Measurements from ENCODE around the gene CDC42BPB. TPM values are rescaled to one million over a fixed set of nuclear protein-coding genes. Genes with fewer than 3 reads are reported as not detected.

Gene CDC42BPB
- total RNA-seq, 1 experiment from 2014 or later, result 82.7 TPM

- no peaks in the 10 kb centered on the region for H3K9me3 Mint-ChIP-seq (ENCODE audit: unreplicated experiment)
- no TSS peak for BruUV-seq (replicated peaks)
- H3K36me3 Mint-ChIP-seq (ENCODE audit: insufficient read depth, unreplicated experiment), result no peaks in the 10 kb centered on the region
- TF ChIP-seq CTCF (IDR thresholded peaks at IDR 0.05; ENCODE audit: unreplicated experiment), result no peak
- peaks cover 3% of the 10 kb centered on the region for H3K27me3 Mint-ChIP-seq (ENCODE audit: insufficient read depth, unreplicated experiment)
- ChIA-PET POLR2A (interaction anchor here (1.3 to 1.5 kb wide), 2 partner anchors 192 to 235 kb away, joined by 3 read pairs; partner anchors contain the start of gene EIF5), CTCF (interaction anchor here (0.6 to 2.7 kb wide), 8 partner anchors 10 to 392 kb away, joined by 3 to 17 read pairs (median 4); no protein-coding TSS in a partner anchor)
- H3K27ac Mint-ChIP-seq (ENCODE audit: low read depth, unreplicated experiment), result no peak overlapping the region
- intact Hi-C loops (cut with micrococcal nuclease), result no loop called here
- no peak overlapping the region for H3K4me3 Mint-ChIP-seq (ENCODE audit: unreplicated experiment)
- DNase-seq (ENCODE audit: unreplicated experiment), result no peak
- H3K4me1 Mint-ChIP-seq (ENCODE audit: insufficient read depth, unreplicated experiment), result peaks cover 4% of the 10 kb centered on the region
Observed at GRCh38 chr14:103099733-103100280, 42.5 kb upstream of the CDC42BPB start.

- peaks cover 4% of the 10 kb centered on the region for H3K4me1 Mint-ChIP-seq (ENCODE audit: insufficient read depth, unreplicated experiment)
- no peaks in the 10 kb centered on the region for H3K9me3 Mint-ChIP-seq (ENCODE audit: unreplicated experiment)
- H3K27me3 Mint-ChIP-seq (ENCODE audit: insufficient read depth, unreplicated experiment), result no peaks in the 10 kb centered on the region
- ChIA-PET POLR2A (interaction anchor here (0.7 to 1.5 kb wide), 2 partner anchors 22 to 235 kb away, joined by 3 read pairs; partner anchors contain the start of gene EIF5), CTCF (interaction anchor here (0.7 to 1.1 kb wide), 2 partner anchors 28 to 250 kb away, joined by 3 read pairs; no protein-coding TSS in a partner anchor)
- H3K27ac Mint-ChIP-seq (ENCODE audit: low read depth, unreplicated experiment), result no peak overlapping the region
- BruUV-seq (replicated peaks), result no TSS peak
- TF ChIP-seq CTCF (IDR thresholded peaks at IDR 0.05; ENCODE audit: unreplicated experiment), result no peak
- H3K36me3 Mint-ChIP-seq (ENCODE audit: insufficient read depth, unreplicated experiment), result no peaks in the 10 kb centered on the region
- intact Hi-C loops (cut with micrococcal nuclease), result no loop called here
- H3K4me3 Mint-ChIP-seq (ENCODE audit: unreplicated experiment), result no peak overlapping the region
- no peak for DNase-seq (ENCODE audit: unreplicated experiment)
Observed at GRCh38 chr14:103099081-103099732, 41.9 kb upstream of the CDC42BPB start.

- CTCF ChIA-PET, result interaction anchor here (0.7 to 1.2 kb wide), 3 partner anchors 12 to 251 kb away, joined by 3 to 6 read pairs (median 4); no protein-coding TSS in a partner anchor
- Mint-ChIP-seq H3K9me3 (ENCODE audit: unreplicated experiment) (no peaks in the 10 kb centered on the region), H3K36me3 (ENCODE audit: insufficient read depth, unreplicated experiment) (no peaks in the 10 kb centered on the region), H3K4me3 (ENCODE audit: unreplicated experiment) (no peak overlapping the region), H3K4me1 (ENCODE audit: insufficient read depth, unreplicated experiment) (no peaks in the 10 kb centered on the region), H3K27me3 (ENCODE audit: insufficient read depth, unreplicated experiment) (no peaks in the 10 kb centered on the region), H3K27ac (ENCODE audit: low read depth, unreplicated experiment) (no peak overlapping the region)
- intact Hi-C loops (cut with micrococcal nuclease), result no loop called here
- no TSS peak for BruUV-seq (replicated peaks)
- no peak for TF ChIP-seq CTCF (IDR thresholded peaks at IDR 0.05; ENCODE audit: unreplicated experiment)
- no peak for DNase-seq (ENCODE audit: unreplicated experiment)
- POLR2A ChIA-PET, result interaction anchor here (0.6 to 0.7 kb wide), 2 partner anchors 19 to 23 kb away, joined by 3 read pairs; no protein-coding TSS in a partner anchor
Observed at GRCh38 chr14:103097994-103098957, 40.9 kb upstream of the CDC42BPB start.

All from MCF 10A (cell line).